A549 (cell line): ENCODE measurements around the gene FBLN1. TPM values are rescaled to one million over a fixed set of nuclear protein-coding genes. Genes with fewer than 3 reads are reported as not detected.
"Not testable (repeated sequence)": the region's sequence is repeated elsewhere in the genome, so short reads cannot be mapped to it uniquely, and the experiment has no call there.

Experiments
- ATAC-seq, 2 experiments: fragments of 200-7000 bp in 1 of 2; fragments of >200 bp in 1 of 2; cut with Nextera tagmentation in 1 of 2; cut with Tn5 transposase in 1 of 2; 3 replicates each; pipeline versions ENCODE4 v1.8.0 to v1.9.1; 2018 to 2020; ENCODE audit warnings: mild to moderate bottlenecking in 1 of 2, moderate library complexity in 1 of 2
- CTCF ChIA-PET: fragments of 300-600 bp; sonication (Branson Sonifier 250); formaldehyde crosslinking; extraction: SDS; loops from one replicate; lab custom pipeline; 2021; ENCODE audit warnings: antibody characterized with exemption, inconsistent platforms; lab: Yijun Ruan, JAX
- POLR2A ChIA-PET: fragments of 350-600 bp; formaldehyde crosslinking; extraction: SDS; loops from one replicate; lab custom pipeline; 2021; ENCODE audit warnings: antibody characterized with exemption, inconsistent platforms; lab: Yijun Ruan, JAX
- DNase-seq, 2 experiments: peaks; one replicate each; pipeline versions ENCODE4 v3.0.0 to v3.0.0-alpha.2; 2011 to 2016; ENCODE audit warnings: low read depth in 1 of 2, low spot score in 1 of 2
- FAIRE-seq: peaks from 2 replicates; lab custom pipeline; 2011; peaks lifted over from hg19 to GRCh38; lab: Jason Lieb, UNC
- H3K27ac ChIP-seq, 2 experiments: fragments of >200 bp; sonication (Bioruptor Twin); formaldehyde crosslinking; 3 replicates each; pipeline ENCODE4 v1.5.1; 2016 to 2017
- H3K4me1 ChIP-seq: fragments of >200 bp; sonication (Bioruptor Twin); formaldehyde crosslinking; 3 replicates; pipeline ENCODE4 v1.6.1; 2016
- H3K4me2 ChIP-seq: fragments of >200 bp; sonication (Bioruptor Twin); formaldehyde crosslinking; 3 replicates; pipeline ENCODE4 v1.6.1; 2016
- H3K4me3 ChIP-seq: fragments of >200 bp; sonication (Bioruptor Twin); formaldehyde crosslinking; 3 replicates; pipeline ENCODE4 v1.5.1; 2016
- H3K9me3 ChIP-seq: fragments of >200 bp; sonication (Bioruptor Twin); formaldehyde crosslinking; 3 replicates; pipeline ENCODE4 v1.6.1; 2016
- CHD4 ChIP-seq: fragments of 200-600 bp; sonication (generic); IDR thresholded peaks from 2 replicates; pipeline ENCODE4 v1.6.1; 2016; ENCODE audit warnings: antibody characterized with exemption, mild to moderate bottlenecking, borderline replicate concordance
- E2F6 ChIP-seq: IDR thresholded peaks from 2 replicates; pipeline ENCODE4 v1.6.1; 2012; ENCODE audit warnings: low read depth, borderline replicate concordance
- EHF ChIP-seq: fragments of 250-450 bp; sonication (Bioruptor Pico); IDR thresholded peaks from 2 replicates; pipeline ENCODE4 v1.5.0; 2020; ENCODE audit warnings: mild to moderate bottlenecking
- EP300 ChIP-seq, 2 experiments: fragments of >200 bp; sonication (Bioruptor Twin); formaldehyde crosslinking; IDR thresholded peaks; 2 replicates in 1 of 2; 3 replicates in 1 of 2; pipeline ENCODE4 v1.6.1; 2016 to 2017
- ESRRA ChIP-seq: fragments of 150-350 bp; IDR thresholded peaks from 2 replicates; pipeline ENCODE4 v1.6.1; 2014; ENCODE audit warnings: mild to moderate bottlenecking, low read length, borderline replicate concordance
- FOSL2 ChIP-seq, 2 experiments: fragments of 450-650 bp in 1 of 2; fragments of >200 bp in 1 of 2; sonication (Bioruptor Twin) in 1 of 2; formaldehyde crosslinking; IDR thresholded peaks; 2 replicates each; pipeline versions ENCODE4 v1.5.0 to v1.6.1; 2016 to 2020; ENCODE audit warnings: mild to moderate bottlenecking in 1 of 2, moderate library complexity in 1 of 2
- GATA3 ChIP-seq: IDR thresholded peaks from 2 replicates; pipeline ENCODE4 v1.6.1; 2012; ENCODE audit warnings: borderline replicate concordance
- HOXB13 ChIP-seq: fragments of 250-450 bp; sonication (Bioruptor Pico); IDR thresholded peaks from 2 replicates; pipeline ENCODE4 v1.5.0; 2020; ENCODE audit warnings: low read depth, mild to moderate bottlenecking, moderate library complexity
- JUN ChIP-seq, 2 experiments: fragments of >200 bp; sonication (Bioruptor Twin); formaldehyde crosslinking; IDR thresholded peaks; 2 replicates in 1 of 2; 3 replicates in 1 of 2; pipeline ENCODE4 v1.6.1; 2016 to 2017
- KDM1A ChIP-seq: fragments of 200-600 bp; sonication (generic); IDR thresholded peaks from 2 replicates; pipeline ENCODE4 v1.6.1; 2016; ENCODE audit warnings: low read depth, mild to moderate bottlenecking
- NPAS2 ChIP-seq: fragments of 250-450 bp; sonication (Bioruptor Pico); IDR thresholded peaks from 2 replicates; pipeline ENCODE4 v1.8.0; 2022; ENCODE audit warnings: mild to moderate bottlenecking, moderate library complexity, borderline replicate concordance
- NR3C1 ChIP-seq: fragments of >200 bp; sonication (Bioruptor Twin); formaldehyde crosslinking; IDR thresholded peaks from 3 replicates; pipeline ENCODE4 v1.6.1; 2017
- PBX3 ChIP-seq: IDR thresholded peaks from 2 replicates; pipeline ENCODE4 v1.6.1; 2012
- PHF8 ChIP-seq: fragments of 200-600 bp; sonication (generic); IDR thresholded peaks from 2 replicates; pipeline ENCODE4 v1.6.1; 2016; ENCODE audit warnings: low read depth, mild to moderate bottlenecking, antibody characterized with exemption, moderate library complexity, borderline replicate concordance
- POLR2A ChIP-seq: IDR thresholded peaks from 2 replicates; pipeline ENCODE4 v1.6.1; 2012; ENCODE audit warnings: mild to moderate bottlenecking, low read length
- POLR2AphosphoS2 ChIP-seq: conservative IDR thresholded peaks from 2 replicates; pipeline ENCODE4 v1.6.1; 2012; ENCODE audit warnings: low read length, improper control_type of control experiment, inconsistent platforms
- REST ChIP-seq: fragments of 200-600 bp; sonication (generic); IDR thresholded peaks from 2 replicates; pipeline ENCODE4 v1.6.1; 2016; ENCODE audit warnings: antibody characterized with exemption, mild to moderate bottlenecking, moderate library complexity
- RFX5 ChIP-seq: fragments of 450-650 bp; IDR thresholded peaks from 2 replicates; pipeline ENCODE4 v1.7.1; 2014; ENCODE audit warnings: antibody characterized with exemption, mild to moderate bottlenecking, moderate library complexity
- RNF2 ChIP-seq: fragments of 200-600 bp; sonication (generic); IDR thresholded peaks from 2 replicates; pipeline ENCODE4 v1.6.1; 2016; ENCODE audit warnings: low read depth, mild to moderate bottlenecking, antibody characterized with exemption, moderate library complexity, borderline replicate concordance
- TFCP2L1 ChIP-seq: fragments of 250-450 bp; sonication (Bioruptor Pico); IDR thresholded peaks from 2 replicates; pipeline ENCODE4 v1.5.0; 2021; ENCODE audit warnings: mild to moderate bottlenecking
- WGBS: methylation state at CpG from one replicate; pipeline ENCODE4 v1.1.6; 2017; ENCODE audit errors: missing lambda C conversion rate; 5-methylcytosine and 5-hydroxymethylcytosine counted together
- polyA plus RNA-seq, 4 experiments: library from polyadenylated mRNA; depleted of rRNA in 3 of 4; stranded (reverse); fragments of >200 nt; fragmentation: RNase III in 1 of 4; extraction: RNeasy Plus Mini Kit Qiagen cat#74134 plus additional on column Dnase treatment in 1 of 4; gene quantifications; 2 replicates in 3 of 4; 3 replicates in 1 of 4; pipeline ENCODE4 v1.2.3, GENCODE V29; 2011 to 2017

FBLN1 gene
- polyA plus RNA-seq, 2 of the 4 experiments (the other 2 are of a cell fraction) = 18.2 to 32.7 TPM

GRCh38 chr22:45541382-45541979, 38.8 kb downstream of the FBLN1 start:
- Histone ChIP-seq H3K9me3 (no peaks in the 10 kb centered on the region), H3K4me1 (no peaks in the 10 kb centered on the region), H3K27ac (no peak overlapping the region), H3K4me2 (no peak overlapping the region), H3K4me3 (no peak overlapping the region)
- POLR2A ChIA-PET = no interaction called here
- TF ChIP-seq RNF2 = no peak
- TF ChIP-seq EP300 (IDR thresholded peaks at IDR 0.05) = no peak
- TF ChIP-seq KDM1A = no peak
- TF ChIP-seq NR3C1 = no peak
- no peak for TF ChIP-seq FOSL2 (IDR thresholded peaks at IDR 0.05)
- no peak for TF ChIP-seq FOSL2 (CRISPR knock-in tag; IDR thresholded peaks at IDR 0.05)
- DNase-seq (no peak), ATAC-seq (no peak), FAIRE-seq (no peak)
- CTCF ChIA-PET = no interaction called here
- whole genome bisulfite sequencing = 94% methylated on average over 5 of the region's 7 CpGs

- 86% methylated on average over 19 of the region's 19 CpGs for WGBS
- Histone ChIP-seq H3K4me2 (no peak overlapping the region), H3K4me3 (no peak overlapping the region), H3K9me3 (no peaks in the 10 kb centered on the region), H3K4me1 (no peaks in the 10 kb centered on the region), H3K27ac (no peak overlapping the region)
- DNase-seq (no peak), ATAC-seq (no peak), FAIRE-seq (no peak)
- POLR2A ChIA-PET = no interaction called here
- TF ChIP-seq JUN (IDR thresholded peaks at IDR 0.05) (no peak), RFX5 (no peak), RNF2 (no peak), NPAS2 (CRISPR knock-in tag) (no peak)
- CTCF ChIA-PET = no interaction called here
Observed at GRCh38 chr22:45542001-45542520, 39.4 kb downstream of the FBLN1 start.

- FAIRE-seq = not testable (repeated sequence)
Observed at GRCh38 chr22:45542736-45543135, 40.1 kb downstream of the FBLN1 start.

GRCh38 chr22:45543243-45543642, 40.6 kb downstream of the FBLN1 start:
- 93% methylated on average over 10 of the region's 13 CpGs for WGBS
- FAIRE-seq = no peak
- no peak for ATAC-seq

More at GRCh38 chr22:45542736-45543135, 40.1 kb downstream of the FBLN1 start:
- WGBS = 97% methylated on average over 10 of the region's 13 CpGs
- H3K4me1 ChIP-seq, ATAC-seq, DNase-seq, H3K27ac ChIP-seq, POLR2A ChIA-PET, H3K4me3 ChIP-seq, H3K9me3 ChIP-seq, H3K4me2 ChIP-seq: not testable (repeated sequence)
- CTCF ChIA-PET = interaction anchor here (1.2 kb wide), 1 partner anchor 11 kb away, joined by 4 read pairs; no protein-coding TSS in a partner anchor

GRCh38 chr22:45544588-45545170, 42.0 kb downstream of the FBLN1 start:
- H3K4me3 ChIP-seq = no peak overlapping the region
- H3K27ac ChIP-seq = no peak overlapping the region
- H3K9me3 ChIP-seq = no peaks in the 10 kb centered on the region
- DNase-seq (no peak), ATAC-seq (no peak), FAIRE-seq (no peak)
- CTCF ChIA-PET = no interaction called here
- POLR2A ChIA-PET = interaction anchor here (0.6 kb wide), 1 partner anchor 434 kb away, joined by 4 read pairs; no protein-coding TSS in a partner anchor
- 94% methylated on average over 11 of the region's 12 CpGs for WGBS
- H3K4me1 ChIP-seq = peaks cover 12% of the 10 kb centered on the region
- H3K4me2 ChIP-seq = no peak overlapping the region
- TF ChIP-seq CHD4 (no peak), NPAS2 (CRISPR knock-in tag) (no peak), PBX3 (no peak), TFCP2L1 (CRISPR knock-in tag) (no peak), HOXB13 (no peak), JUN (IDR thresholded peaks at IDR 0.05) (no peak), REST (no peak), POLR2A (no peak), EHF (no peak), POLR2AphosphoS2 (no peak), ESRRA (no peak), RNF2 (no peak)

More at GRCh38 chr22:45543243-45543642, 40.6 kb downstream of the FBLN1 start:
- DNase-seq = no peak
- Histone ChIP-seq H3K4me1 (no peaks in the 10 kb centered on the region; the same call in 2 of the 3 replicates), H3K4me3 (no peak overlapping the region), H3K9me3 (no peaks in the 10 kb centered on the region), H3K27ac (no peak overlapping the region), H3K4me2 (no peak overlapping the region)
- TF ChIP-seq GATA3 (no peak), E2F6 (no peak), PHF8 (no peak)
- CTCF ChIA-PET = interaction anchor here (1.2 kb wide), 1 partner anchor 10 kb away, joined by 4 read pairs; no protein-coding TSS in a partner anchor
- POLR2A ChIA-PET = no interaction called here
